Liver (tissue), 3 donors: ENCODE measurements around the gene ZNF330.

Experiments
- CTCF ChIP-seq: fragments of 150-350 bp; IDR thresholded peaks from 2 replicates; pipeline ENCODE4 v1.5.1; 2017; ENCODE audit warnings: improper control_type of control experiment, low read depth, low read length; ENCODE audit not compliant: missing input control
- EGR1 ChIP-seq, 2 donors: IDR thresholded peaks; 2 replicates each; pipeline ENCODE4 v1.6.1; 2016 to 2018; ENCODE audit warnings: antibody characterized with exemption in 2 of 2, low read depth in 2 of 2
- JUND ChIP-seq, 2 donors: IDR thresholded peaks; 2 replicates each; pipeline ENCODE4 v1.6.1; 2016; ENCODE audit warnings: antibody characterized with exemption in 2 of 2
- REST ChIP-seq: IDR thresholded peaks from 2 replicates; pipeline ENCODE4 v1.6.1; 2016; ENCODE audit warnings: antibody characterized with exemption, mild to moderate bottlenecking
- TAF1 ChIP-seq: conservative IDR thresholded peaks from 2 replicates; pipeline ENCODE4 v1.6.1; 2016; ENCODE audit warnings: antibody characterized with exemption, mild to moderate bottlenecking
- YY1 ChIP-seq: IDR thresholded peaks from 2 replicates; pipeline ENCODE4 v1.6.1; 2016; ENCODE audit warnings: antibody characterized with exemption, mild to moderate bottlenecking
- donor health status: healthy.
- donor health status: healthy.

GRCh38 chr4:141196227-141196933 lies 24.3 kb upstream of the ZNF330 start:
- no peak for TF ChIP-seq YY1
- no peak for TF ChIP-seq CTCF
- TF ChIP-seq JUND (IDR thresholded peaks at IDR 0.05) = no peak
- TF ChIP-seq TAF1 = no peak
- no peak for TF ChIP-seq EGR1 (IDR thresholded peaks at IDR 0.05; ENCODE audit: low read depth in 2 of 2)
- TF ChIP-seq REST = no peak
